Stimulated activated CD4-positive, alpha-beta T cell treated with anti-CD3 and anti-CD28 coated beads, Interleukin-15, amount 100 ng/mL, for 1 hour (primary cell): ENCODE results near the gene EVI5.
"Not testable (repeated sequence)": the region's sequence is repeated elsewhere in the genome, so short reads cannot be mapped to it uniquely, and the experiment has no call there.

Source experiments
- DNase-seq, 2 donors: peaks; one replicate each; pipeline ENCODE4 v3.0.0-alpha.2; 2020; ENCODE audit warnings: low read depth in 1 of 2, low spot score in 1 of 2

Gene EVI5

DNA sequence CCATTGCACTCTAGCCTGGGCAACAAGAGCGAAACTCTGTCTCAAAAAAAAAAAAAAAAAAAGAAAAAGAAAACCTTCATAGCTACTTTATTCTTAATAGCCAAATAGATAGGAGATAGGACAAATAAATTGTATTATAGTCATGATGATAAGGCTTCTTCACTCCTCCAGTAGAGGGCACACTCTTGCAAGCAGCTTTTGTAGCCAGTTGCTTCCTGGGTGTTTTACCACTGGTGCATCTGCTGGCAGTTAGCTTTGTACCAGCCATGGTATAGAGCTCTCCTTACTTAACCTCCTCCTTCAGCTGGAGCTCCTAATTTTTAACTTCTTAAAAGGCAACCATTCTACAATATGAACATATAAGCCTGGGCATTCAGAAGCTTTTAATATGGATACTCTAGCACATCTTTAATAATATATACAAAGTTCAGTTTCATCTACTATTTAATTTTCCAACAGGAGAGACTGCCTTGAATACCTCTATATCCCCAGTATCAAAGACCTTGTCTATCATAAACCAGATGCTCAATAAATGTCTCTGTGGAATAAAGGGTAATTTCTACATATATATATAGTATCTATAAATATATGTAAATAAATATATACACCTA lies 35.8 kb downstream of the EVI5 start:
- no peak for DNase-seq

DNA sequence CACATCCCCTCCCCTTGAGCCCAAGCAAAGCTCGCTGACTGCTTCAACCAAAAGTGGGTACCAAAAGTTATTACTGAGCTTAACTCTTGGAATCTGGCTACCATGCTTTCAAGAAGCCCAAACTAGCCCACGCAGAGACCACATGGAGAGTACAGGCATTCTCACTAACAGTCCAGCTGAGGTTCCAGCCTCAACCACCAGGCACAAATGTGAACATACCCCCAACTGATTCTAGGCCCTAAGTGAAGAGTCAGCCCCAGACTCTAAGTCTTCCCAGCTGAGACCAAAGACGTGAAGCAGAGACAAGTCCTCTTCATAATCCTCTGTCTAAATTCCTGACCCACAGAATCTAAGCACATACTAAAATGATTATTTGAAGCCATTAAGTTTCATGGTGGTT lies 36.8 kb downstream of the EVI5 start:
- no peak for DNase-seq

DNA sequence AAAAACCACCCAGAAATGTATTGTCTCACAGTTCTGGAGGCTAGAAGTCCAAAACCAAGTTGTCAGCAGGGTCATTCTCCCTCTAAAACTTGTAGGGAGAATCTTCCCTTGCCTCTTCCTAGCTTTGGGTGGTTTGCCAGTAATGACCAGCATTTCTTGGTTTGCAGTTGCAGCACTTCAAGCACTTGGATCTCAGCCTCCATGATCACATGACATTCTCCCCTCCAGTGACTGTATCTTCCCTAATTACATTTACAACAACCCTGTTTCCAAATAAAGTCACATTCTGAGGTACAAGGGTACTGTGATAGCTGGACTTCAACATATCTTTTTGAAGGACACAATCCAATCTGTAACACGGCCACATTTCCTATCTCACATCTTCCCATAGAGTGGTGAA lies 37.2 kb downstream of the EVI5 start:
- DNase-seq: no peak

DNA sequence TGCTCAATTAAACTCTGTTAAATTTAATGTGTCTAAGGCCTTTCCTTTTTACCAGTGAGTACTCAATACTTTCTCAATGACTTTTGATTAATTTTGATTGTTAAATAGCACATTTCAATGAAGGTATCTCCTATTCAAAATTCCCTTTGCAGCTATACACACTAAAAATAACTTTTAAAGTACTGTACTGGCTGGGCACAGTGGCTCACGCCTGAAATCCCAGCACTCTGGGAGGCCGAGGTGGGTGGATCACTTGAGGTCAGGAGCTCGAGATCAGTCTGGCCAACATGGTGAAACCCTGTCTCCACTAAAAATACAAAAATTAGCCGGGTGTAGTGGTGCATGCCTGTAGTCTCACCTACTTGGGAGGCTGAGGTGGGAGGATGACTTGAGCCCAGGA lies 38.7 kb downstream of the EVI5 start:
- DNase-seq: not testable (repeated sequence)

DNA sequence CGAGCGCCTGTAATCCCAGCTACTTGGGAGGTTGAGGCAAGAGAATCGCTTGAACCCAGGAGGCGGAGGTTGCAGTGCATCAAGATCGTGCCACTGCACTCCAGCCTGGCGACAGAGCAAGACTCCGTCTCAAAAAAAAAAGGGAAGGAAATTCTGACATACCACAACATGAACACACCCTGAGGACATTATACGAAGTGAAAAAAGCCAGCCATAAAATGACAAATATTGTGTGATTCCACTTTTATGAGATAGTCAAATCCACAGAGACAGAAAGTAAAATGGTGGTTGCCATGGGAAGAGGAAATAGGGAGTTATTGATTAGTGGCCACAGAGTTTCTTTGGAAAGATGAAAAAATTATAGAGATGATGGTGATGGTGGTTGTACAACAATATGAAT lies 41.7 kb downstream of the EVI5 start:
- DNase-seq: no peak

DNA sequence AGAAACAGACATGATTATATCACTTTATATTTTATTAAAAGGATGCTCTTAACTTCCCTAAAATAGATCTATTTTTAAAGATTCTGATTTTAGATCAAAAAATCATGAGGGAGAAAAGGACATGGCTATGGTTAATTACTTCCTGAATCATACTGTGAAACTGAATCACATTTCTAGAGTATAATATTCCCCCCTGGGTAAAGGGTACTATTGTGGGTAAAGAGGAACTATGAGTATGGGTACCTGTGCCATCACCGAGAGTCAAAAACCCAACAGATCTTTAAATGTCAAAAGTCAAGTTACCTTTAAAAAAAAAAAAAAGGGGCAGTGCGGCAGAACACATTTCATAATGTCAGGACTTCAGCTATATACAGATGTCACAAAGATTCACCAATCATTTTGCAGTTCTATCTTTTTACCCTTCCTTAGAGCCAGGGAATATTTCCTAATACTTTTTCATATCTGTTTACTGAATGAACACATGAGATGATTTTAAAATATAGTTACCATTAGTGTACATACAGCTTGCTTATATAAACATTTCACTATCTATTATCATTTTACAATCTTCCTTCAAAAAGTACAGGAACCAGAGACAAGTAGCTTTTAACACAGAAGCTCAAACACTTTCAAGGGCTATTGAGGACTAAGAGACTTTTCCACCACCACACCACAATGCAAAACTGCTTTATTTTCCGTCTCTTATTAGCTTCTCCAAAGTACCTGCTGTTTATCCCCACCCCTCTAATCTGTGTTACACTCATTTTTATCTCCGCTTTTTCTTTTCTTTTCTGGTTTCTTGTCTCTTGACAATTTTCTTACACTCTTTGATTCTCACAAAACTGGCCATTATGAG lies 45.0 kb downstream of the EVI5 start:
- no peak for DNase-seq

DNA sequence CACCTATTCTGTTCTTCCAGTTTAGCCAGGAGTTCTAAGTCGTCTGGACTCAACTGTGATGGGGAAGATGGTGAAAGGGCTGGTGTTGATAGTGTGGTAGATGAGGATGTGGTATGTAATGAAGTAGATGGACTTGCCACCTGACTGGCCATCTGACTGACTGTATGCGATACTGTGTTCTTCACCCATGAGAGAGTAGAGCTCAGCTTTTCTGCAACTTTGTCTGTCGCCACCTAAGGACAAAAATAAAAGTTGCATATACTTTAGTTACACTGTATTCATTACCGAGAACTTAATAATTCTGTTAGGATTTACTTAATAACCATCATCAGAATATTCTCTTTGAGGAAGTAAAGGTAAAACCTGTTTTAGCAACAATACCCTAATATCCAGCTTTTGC lies 48.5 kb downstream of the EVI5 start:
- no peak for DNase-seq

DNA sequence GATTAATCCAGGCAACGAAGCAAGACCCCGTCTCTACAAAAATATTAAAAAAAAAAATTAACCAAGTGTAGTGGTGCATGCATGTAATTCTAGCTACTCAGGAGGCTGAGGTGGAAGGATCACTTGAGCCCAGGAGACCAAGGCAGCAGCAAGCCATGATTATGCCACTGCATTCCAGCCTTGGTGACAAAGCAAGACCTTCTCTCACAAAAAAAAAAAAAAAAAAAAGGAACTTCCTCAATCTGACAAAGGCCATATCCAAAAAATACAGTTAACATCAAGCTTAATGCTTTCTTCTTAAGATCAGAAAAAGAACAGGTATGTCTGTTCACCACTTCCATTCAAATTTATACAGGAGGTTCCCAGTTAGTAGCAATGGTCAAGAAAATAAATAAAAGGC lies 54.4 kb downstream of the EVI5 start:
- DNase-seq: no peak

DNA sequence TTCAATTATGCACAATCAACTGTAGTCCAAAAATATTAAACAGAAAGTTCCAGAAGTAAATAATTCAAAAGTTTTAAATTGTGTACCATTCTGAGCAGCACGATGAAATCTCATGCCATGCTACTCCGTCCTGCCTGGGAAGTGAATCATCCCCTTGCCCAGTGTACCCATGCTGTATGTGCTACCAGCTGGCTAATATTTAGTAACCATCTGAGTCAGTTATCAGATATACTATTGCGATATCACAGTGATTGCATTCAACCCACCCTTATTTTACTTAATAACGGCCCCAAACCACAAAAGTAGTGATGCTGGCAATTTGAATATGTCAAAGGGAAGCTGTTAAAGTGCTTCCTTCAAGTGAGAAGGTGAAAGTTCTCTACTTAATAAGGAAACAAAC lies 56.2 kb downstream of the EVI5 start:
- DNase-seq: no peak

DNA sequence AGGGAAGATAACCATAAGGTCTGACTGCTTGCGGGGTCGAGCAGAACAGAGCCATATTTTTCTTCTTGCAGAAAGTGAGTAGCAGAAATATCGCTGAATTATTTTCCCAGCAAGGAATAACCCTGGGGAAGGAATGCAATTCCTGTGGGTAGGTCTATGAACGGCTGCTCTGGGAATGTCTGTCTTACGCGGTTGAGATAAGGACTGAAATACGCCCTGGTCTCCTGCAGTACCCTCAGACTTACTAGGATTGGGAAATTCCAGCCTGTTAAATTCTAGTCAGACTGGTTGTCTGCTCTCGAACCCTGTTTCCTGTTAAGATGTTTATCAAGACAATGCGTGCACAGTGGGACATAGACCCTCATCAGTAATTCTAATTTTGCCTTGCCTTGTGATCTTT lies 61.2 kb downstream of the EVI5 start:
- not testable (repeated sequence) for DNase-seq

DNA sequence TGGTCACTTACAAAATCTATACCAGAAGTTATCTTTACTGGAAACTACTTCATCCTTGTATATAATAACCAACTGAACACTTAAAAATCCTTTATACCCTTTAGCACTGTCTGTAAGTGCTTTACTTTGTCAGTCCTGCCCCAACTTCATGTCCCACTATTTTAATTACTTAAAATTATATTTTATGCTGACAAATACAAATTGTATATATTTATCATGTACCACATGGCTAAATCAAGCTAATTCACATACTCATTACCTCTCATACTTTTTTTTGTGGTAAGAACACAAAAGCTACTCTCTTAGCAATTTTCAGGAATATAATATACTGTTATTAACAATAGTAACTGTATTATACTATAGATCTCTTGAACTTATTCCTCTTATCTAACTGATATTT lies 63.0 kb downstream of the EVI5 start:
- no peak for DNase-seq

DNA sequence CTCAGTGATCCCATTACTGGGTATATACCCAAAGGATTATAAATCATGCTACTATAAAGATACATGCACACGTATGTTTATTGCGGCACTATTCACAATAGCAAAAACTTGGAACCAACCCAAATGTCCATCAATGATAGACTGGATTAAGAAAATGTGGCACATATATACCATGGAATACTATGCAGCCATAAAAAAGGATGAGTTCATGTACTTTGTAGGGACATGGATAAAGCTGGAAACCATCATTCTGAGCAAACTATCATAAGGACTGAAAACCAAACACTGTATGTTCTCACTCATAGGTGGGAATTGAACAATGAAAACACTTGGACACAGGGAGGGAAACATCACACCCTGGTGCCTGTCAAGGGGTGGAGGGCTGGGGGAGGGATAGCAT lies 63.8 kb downstream of the EVI5 start:
- not testable (repeated sequence) for DNase-seq

DNA sequence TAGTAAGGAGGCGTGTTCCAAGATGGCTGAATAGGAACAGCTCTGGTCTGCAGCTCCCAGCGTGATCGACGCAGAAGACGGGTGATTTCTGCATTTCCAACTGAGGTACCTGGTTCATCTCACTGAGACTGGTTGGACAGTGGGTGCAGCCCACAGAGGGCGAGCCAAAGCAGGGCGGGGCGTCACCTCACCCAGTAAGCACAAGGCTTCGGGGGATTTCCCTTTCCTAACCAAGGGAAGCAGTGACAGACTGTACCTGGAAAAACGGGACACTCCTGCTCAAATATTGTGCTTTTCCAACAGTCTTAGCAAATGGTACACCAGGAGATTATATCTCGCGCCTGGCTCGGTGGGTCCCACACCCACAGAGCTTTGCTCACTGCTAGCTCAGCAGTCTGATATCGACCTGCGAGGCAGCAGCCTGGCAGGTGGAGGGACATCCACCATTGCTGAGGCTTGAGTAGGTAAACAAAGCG lies 69.4 kb downstream of the EVI5 start:
- not testable (repeated sequence) for DNase-seq

DNA sequence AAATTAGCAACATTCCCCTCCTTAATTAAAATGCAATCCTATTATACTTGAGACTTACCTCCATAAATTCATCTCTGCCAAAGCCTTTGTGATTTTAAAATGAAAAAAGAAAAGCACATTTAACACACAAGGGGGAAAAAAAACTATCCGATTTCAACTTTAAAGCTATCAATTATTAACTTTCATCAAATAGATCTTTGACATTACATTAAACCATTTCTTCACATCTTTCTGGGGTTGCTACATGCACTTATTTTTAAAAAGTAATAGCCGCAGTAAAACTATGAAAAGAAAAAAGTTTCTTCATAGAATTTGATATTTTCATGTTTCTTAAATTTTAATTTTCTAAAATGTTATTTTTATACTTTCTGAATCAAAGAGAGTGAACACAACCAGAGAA lies 71.0 kb downstream of the EVI5 start:
- no peak for DNase-seq

DNA sequence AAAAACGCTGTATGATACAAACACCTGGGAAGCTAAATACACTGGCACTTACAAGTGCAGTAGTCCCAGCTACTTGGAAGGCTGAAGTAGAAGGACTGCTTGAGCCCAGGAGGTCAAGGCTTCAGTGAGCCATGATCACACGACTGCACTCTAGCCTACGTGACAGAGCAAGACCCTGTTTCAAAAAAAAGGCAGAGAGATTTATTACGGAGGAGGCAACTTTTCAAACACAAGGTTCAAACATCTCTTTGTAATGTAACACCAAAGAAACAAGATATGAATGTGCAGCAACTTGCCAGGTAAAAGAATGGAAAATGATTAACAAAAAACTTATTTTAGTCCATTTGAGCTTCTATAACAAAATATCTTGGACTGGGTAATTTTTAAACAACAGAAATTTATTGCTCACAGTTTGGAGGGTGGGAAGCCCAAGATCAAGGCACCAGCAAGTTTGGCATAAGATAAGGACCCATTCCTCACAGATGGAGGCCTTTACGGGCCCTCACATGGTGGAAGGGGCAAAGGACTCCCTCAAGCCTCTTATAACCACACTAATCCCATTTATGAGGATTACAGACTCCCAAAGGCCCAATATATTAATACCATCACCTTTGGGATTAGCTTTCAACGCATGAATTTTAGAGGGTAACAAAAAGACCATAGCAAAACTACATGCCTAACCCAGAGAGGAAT lies 73.3 kb downstream of the EVI5 start:
- DNase-seq: no peak

DNA sequence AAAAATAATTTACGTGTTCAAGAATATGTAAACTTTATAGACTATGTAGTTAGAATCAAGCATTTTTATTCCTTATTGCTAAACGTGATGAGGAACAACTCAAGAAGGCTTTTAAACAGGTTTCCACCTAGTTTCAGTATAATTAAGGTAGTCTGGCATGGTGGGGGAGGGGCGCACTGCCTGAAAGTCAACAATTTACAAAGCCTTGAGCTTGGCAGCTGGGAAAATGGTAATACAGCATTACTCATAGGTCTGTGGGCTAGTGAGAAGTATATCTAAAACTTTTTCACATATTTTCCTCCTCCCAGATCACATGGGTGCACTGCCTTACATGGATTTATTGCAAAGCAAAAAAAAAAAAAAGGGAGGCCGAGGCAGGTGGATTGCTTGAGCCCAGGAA lies 75.2 kb downstream of the EVI5 start:
- DNase-seq: no peak

DNA sequence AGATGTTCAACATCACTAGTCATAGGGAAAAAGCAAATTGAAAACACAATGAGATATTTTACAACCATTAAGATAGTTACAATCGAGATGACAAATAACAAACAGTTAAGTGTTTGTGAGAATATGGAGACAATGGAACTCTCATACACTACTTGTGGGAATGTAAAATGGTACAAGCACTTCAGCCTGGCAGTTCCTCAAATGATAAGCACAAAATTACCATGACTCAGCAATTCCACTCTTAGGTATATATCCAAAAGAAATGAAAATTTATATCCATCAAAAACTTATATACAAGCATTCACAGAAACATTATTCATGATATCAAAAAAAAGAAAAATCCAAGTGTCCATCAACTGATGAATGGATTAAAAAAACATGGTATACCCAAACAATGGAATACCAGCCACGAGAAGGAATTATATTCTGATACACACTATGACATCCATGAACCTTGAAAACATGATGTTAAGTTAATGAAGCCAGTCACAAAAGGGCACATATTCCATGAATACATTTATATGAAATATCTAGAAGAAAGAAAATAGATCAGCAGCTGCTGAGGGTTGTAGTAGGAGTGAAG lies 76.4 kb downstream of the EVI5 start:
- DNase-seq: no peak

DNA sequence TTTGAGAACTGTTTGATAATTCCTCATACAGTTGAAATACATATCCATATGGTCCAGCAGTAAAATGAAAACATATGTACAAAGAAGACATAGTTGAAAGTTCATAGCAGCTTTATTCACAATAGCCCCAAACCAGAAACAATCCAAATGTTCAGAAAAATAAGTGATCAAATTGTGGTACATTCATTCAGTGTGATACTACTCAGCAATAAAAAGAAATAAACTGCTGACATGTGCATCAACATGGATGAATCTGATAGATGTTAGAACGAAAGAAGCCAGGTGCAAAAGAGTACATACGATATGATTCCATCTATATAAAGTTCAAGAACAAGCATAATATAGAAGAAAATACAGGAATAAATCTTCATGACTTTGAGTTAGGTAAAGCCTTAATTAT lies 77.2 kb downstream of the EVI5 start:
- no peak for DNase-seq

DNA sequence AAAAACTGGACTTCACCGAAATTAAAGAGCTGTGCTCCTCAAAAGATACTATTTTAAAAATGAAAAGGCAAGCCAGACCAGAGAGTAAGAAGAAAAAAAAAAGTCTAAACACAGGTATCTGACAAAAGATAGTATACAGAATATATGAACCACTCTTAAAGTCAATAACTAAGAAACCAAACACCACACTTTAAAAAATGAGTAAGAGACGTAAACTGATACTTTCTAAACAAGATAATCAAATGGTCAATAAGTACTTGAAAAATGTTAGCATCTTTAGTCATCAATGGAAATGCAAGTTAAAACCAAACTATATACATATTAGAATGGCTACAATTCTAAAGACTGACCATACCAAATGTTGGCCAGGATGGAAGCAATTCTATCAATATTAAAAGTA lies 77.6 kb downstream of the EVI5 start:
- DNase-seq: no peak

DNA sequence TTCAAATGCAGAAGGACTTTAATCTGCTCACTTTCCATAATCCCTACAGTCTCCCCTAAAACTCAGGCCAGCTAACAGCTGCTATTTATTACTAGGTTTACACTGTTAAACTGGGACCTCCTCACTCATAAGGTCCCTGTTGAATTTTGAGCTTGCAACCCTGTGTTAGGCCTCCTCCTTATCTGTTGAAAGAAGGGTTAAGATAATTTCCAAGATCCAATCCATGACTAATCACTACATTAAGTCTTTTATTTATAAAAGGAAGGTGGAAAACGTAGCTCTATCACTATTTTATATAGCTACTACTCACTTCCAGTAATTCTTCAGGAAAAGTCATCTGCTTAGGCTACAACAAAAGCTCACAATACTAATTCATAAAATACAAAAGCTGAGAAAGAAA lies 79.5 kb downstream of the EVI5 start:
- DNase-seq: no peak

DNA sequence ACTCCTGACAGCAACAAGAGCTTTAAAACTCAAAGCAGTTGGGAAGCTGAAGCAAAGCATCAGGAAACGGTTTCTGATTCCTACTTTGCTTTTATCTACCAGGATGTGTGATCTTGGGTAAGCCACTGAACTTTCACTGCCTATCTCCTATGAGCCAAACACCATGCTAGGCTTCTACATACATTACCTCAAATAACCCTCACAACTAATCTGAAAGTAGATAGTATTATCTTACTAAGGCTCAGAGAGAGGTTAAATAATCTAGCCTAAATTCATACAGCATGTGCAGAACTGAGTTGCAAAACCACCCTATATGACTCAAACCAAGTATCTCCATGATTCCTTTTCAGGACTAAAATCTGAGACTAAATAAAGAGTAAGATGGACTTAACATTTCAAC lies 83.8 kb downstream of the EVI5 start:
- no peak for DNase-seq

DNA sequence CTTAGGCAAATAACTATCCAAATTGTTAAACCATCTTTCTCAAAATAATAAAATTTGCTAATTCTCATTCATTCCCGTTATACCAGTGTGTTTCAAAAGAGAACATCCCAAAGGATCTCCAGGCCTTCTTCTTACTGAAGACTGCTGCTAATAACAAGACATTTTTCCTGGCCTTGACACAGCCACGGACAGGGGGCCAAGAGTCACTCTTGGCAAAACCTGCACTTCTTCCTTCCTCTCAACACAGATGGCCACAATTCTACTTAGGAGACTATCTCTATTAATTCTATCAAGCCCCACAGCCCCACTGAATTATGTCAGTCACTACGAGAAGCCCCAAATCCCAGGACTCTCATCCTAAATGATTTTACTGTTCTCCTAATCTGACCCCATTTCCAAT lies 86.0 kb downstream of the EVI5 start:
- no peak for DNase-seq
